ENCODE measurements around the gene KIRREL3. TPM values are rescaled to one million over a fixed set of nuclear protein-coding genes. Genes with fewer than 3 reads are reported as not detected.

Gene KIRREL3
- total and polyA plus RNA-seq, 2 donors (not counting 3 experiments of a cell fraction or from before 2014, with no cell fraction given): not detected

DNA sequence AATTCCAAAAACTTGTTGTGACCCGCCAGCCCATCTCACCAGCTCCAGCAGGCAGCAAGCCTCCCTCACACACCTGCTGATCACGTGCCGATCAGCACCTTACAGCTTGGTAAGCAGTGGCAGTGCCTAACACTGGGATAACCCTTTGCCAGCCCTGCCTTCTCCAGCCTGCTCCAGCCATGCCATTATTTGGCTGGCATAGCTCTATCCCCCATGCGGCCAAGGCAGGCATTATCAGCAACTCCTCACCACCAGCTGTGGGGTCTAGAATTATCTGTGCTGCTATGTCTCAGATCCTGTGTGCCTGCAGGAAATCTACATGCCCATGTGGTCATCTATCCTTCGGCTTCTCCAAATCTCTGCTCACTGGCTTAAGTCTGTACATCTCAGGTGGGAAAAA is 430.1 kb downstream of the KIRREL3 start:
- POLR2A ChIA-PET: no interaction called here
- intact Hi-C loops (cut with micrococcal nuclease): no loop called here
- no peak overlapping the region for H3K27ac ChIP-seq (ENCODE audit: insufficient read depth, low read depth, low read length)
- BruUV-seq (replicated peaks): no TSS peak
- no peaks in the 10 kb centered on the region for H3K27me3 ChIP-seq (ENCODE audit: control insufficient read depth in 2 of 2, insufficient read depth in 2 of 2, low read length in 2 of 2)
- TF ChIP-seq POLR2AphosphoS5 (IDR thresholded peaks at IDR 0.05; ENCODE audit: insufficient read depth, low read depth, low read length) (no peak), GATA2 (IDR thresholded peaks at IDR 0.05; ENCODE audit: insufficient read depth, insufficient read length, low read depth, low read length) (no peak), EZH2 (IDR thresholded peaks at IDR 0.05; ENCODE audit: borderline replicate concordance, low read depth, low read length, severe bottlenecking) (no peak), JUN (IDR thresholded peaks at IDR 0.05; ENCODE audit: borderline replicate concordance, insufficient read depth, insufficient read length, low read depth) (no peak), FOS (IDR thresholded peaks at IDR 0.05; ENCODE audit: borderline replicate concordance, insufficient read depth, low read length) (no peak), POLR2A (IDR thresholded peaks at IDR 0.05; ENCODE audit: low read depth, low read length) (no peak), MYC (IDR thresholded peaks at IDR 0.05; ENCODE audit: low read depth, low read length) (no peak)
- TF ChIP-seq, protein P1, sequence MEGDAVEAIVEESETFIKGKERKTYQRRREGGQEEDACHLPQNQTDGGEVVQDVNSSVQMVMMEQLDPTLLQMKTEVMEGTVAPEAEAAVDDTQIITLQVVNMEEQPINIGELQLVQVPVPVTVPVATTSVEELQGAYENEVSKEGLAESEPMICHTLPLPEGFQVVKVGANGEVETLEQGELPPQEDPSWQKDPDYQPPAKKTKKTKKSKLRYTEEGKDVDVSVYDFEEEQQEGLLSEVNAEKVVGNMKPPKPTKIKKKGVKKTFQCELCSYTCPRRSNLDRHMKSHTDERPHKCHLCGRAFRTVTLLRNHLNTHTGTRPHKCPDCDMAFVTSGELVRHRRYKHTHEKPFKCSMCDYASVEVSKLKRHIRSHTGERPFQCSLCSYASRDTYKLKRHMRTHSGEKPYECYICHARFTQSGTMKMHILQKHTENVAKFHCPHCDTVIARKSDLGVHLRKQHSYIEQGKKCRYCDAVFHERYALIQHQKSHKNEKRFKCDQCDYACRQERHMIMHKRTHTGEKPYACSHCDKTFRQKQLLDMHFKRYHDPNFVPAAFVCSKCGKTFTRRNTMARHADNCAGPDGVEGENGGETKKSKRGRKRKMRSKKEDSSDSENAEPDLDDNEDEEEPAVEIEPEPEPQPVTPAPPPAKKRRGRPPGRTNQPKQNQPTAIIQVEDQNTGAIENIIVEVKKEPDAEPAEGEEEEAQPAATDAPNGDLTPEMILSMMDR (IDR thresholded peaks at IDR 0.05; ENCODE audit: extremely low read depth in 1 of 2, insufficient read depth in 1 of 2, low read depth in 1 of 2, low read length in 2 of 2): no peak
- TF ChIP-seq, protein P2, sequence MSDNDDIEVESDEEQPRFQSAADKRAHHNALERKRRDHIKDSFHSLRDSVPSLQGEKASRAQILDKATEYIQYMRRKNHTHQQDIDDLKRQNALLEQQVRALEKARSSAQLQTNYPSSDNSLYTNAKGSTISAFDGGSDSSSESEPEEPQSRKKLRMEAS (IDR thresholded peaks at IDR 0.05; ENCODE audit: insufficient read depth, insufficient read length): no peak
- H3K36me3 ChIP-seq (ENCODE audit: control insufficient read depth in 2 of 2, extremely low read depth in 1 of 2, insufficient read depth in 2 of 2, low read length in 2 of 2): no peaks in the 10 kb centered on the region
- H3K4me3 ChIP-seq (replicated peaks in 1 of 3; ENCODE audit: insufficient read depth in 1 of 3, low read depth in 1 of 3, low read length in 3 of 3): no peak overlapping the region
- dilution Hi-C loops (cut with MboI; ENCODE audit: extremely low pct_ligation_motif_present, low sequenced_read_pairs): no loop called here
- no peaks in the 10 kb centered on the region for H3K4me1 ChIP-seq (ENCODE audit: control insufficient read depth, extremely low read depth, insufficient read depth, low read length)
- CTCF ChIA-PET: no interaction called here
- H3K9me1 ChIP-seq (replicated peaks; ENCODE audit: control insufficient read depth, extremely low read depth, insufficient read depth, low read length): no peaks in the 10 kb centered on the region
- no peaks in the 10 kb centered on the region for H3K9me3 ChIP-seq (replicated peaks; ENCODE audit: control insufficient read depth, insufficient read depth, low read length)
- H2AFZ ChIP-seq (ENCODE audit: low read depth, low read length): no peak overlapping the region
- FAIRE-seq: no peak
- H3K9ac ChIP-seq (replicated peaks; ENCODE audit: extremely low read depth, insufficient read depth, low read length): no peak overlapping the region
- DNase-seq (ENCODE audit: low read depth, low spot score): no peak
- no peaks in the 10 kb centered on the region for H3K79me2 ChIP-seq (ENCODE audit: control insufficient read depth, insufficient read depth, low read length)
- H3K4me2 ChIP-seq (ENCODE audit: insufficient read depth, low read length): no peak overlapping the region
- H4K20me1 ChIP-seq (replicated peaks; ENCODE audit: control insufficient read depth, extremely low read depth, insufficient read depth, low read length): no peaks in the 10 kb centered on the region

Data from endothelial cell of umbilical vein (primary cell).